ENCODE results near the gene RPRML.

- TF ChIP-seq, protein P1, sequence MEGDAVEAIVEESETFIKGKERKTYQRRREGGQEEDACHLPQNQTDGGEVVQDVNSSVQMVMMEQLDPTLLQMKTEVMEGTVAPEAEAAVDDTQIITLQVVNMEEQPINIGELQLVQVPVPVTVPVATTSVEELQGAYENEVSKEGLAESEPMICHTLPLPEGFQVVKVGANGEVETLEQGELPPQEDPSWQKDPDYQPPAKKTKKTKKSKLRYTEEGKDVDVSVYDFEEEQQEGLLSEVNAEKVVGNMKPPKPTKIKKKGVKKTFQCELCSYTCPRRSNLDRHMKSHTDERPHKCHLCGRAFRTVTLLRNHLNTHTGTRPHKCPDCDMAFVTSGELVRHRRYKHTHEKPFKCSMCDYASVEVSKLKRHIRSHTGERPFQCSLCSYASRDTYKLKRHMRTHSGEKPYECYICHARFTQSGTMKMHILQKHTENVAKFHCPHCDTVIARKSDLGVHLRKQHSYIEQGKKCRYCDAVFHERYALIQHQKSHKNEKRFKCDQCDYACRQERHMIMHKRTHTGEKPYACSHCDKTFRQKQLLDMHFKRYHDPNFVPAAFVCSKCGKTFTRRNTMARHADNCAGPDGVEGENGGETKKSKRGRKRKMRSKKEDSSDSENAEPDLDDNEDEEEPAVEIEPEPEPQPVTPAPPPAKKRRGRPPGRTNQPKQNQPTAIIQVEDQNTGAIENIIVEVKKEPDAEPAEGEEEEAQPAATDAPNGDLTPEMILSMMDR (conservative IDR thresholded peaks at IDR 0.05; ENCODE audit: low read depth, low read length), result no peak
- TF ChIP-seq EZH2 (IDR thresholded peaks at IDR 0.05; ENCODE audit: low read length, unreplicated experiment) (no peak), EZH2phosphoT487 (IDR thresholded peaks at IDR 0.05; ENCODE audit: borderline replicate concordance, low read length) (no peak)
Measured at GRCh38 chr17:46994993-46995392, 15.9 kb upstream of the RPRML start.

All from PC-3 (cell line).